Endometrium (tissue), 2 donors: Measurements from ENCODE around the gene ZNF746.

Source experiments
- FAIRE-seq: peaks from 2 replicates; lab custom pipeline; 2012; peaks lifted over from hg19 to GRCh38; lab: Jason Lieb, UNC
- donor health status: control.
- donor health status: control.

The ZNF746 gene

DNA sequence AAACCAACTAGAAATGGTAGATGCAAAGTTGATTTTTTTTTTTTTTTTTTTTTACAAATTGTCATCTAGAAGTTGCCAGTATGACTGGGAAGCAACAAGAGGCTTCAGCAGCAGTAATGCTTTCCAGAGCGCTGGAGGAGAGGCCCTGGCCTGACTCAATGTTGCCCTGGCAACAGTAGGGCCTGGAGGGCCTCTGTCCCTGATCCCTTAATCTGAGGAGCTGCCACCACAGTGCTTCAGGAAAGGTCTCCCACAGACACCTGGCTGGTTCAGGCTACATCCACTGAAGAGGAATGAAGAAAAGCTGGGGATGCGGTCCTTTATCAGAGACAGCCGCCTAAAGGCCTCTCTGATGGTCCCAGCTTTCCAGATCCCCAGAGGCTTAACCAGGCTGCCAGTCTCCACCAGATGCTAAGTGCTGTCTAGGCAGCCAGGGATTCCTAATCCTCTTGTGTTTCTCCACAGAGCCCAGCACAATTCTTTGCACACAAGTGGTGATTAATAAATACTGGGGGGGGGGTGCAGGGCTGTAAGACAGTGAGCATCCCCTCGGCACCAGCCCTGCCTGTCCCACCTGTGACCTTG is 70.4 kb downstream of the ZNF746 start:
- no peak for FAIRE-seq

- no peak for FAIRE-seq
Observed at GRCh38 chr7:149423449-149424110, 74.0 kb downstream of the ZNF746 start.

- no peak for FAIRE-seq
Observed at GRCh38 chr7:149422914-149423301, 74.7 kb downstream of the ZNF746 start.
